ENCODE data around the gene PLXNC1.

Gene PLXNC1

DNA sequence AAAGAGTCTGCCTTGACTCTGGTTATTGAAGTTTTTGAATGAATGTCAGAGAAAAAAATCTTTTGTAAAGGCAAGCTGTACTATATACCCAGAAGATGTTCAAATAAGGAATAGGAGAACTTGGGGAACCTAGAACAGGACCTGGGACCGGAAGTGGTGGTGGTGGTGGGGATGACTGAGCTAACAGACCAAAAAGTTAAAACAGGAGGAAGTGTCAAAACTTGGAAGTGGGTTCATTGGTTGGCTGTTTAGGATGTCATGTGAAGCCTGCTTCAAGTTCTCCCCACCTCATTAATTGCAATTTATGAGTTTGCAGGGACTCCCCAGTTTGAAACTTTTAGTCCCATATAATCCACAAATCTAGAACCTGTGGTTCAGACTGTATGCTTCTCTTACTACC is 26.2 kb downstream of the PLXNC1 start:
- Histone ChIP-seq H3K27ac (ENCODE audit: low read depth, low read length) (no peak overlapping the region), H3K4me3 (ENCODE audit: low read depth in 1 of 2, low read length in 2 of 2) (no peak overlapping the region), H3K27me3 (ENCODE audit: control insufficient read depth in 1 of 2, insufficient read depth in 2 of 2, low read length in 2 of 2) (no peaks in the 10 kb centered on the region), H3K36me3 (ENCODE audit: insufficient read depth, low read length) (no peaks in the 10 kb centered on the region), H3K4me1 (ENCODE audit: insufficient read depth, low read length) (no peaks in the 10 kb centered on the region), H3K9me3 (ENCODE audit: low read length) (no peaks in the 10 kb centered on the region), H3K9ac (ENCODE audit: low read length) (no peak overlapping the region)

DNA sequence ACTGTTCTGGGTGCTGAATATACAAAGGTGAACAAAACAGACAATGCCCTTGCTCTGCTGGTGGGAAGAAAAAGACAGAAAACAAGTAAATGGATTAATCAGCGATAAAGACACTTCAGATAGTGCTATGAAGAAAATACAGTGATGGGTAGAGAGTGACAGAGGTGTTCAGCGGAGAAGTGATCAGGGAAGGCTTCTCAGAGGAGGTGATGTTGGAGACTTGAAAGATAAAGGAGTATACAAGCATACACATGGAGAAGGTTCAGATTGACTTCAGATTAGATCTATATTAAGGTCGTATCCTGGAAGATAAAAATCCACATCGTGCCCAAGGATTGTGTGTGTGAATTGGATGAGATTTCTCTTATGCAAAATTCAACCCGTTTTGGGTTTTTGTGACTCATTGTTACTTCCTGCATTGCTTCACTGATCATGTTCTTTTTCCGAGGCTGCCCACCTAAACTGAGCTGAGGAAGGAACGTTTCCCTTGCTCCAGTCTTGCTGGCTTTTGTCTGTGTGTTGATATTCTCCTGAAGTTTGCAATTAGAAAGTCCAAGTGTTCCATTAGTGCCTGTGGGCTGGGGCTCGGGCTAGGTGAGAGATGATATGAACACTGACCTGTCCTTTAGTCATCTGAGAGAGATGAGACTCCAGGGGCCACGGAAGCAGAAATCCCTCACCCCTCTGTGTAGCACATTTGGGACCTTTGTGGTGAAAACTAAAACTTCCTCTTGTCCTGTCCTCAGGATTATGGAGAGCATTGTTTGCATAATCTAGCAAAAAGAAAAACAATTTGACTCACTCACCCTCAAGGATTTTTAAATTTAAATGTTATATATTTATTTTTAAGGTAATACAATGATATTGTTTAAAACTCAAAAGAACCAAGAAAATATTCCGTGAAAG is 27.6 kb downstream of the PLXNC1 start:
- no peak overlapping the region for H3K9ac ChIP-seq (ENCODE audit: low read length)
- no peaks in the 10 kb centered on the region for H3K36me3 ChIP-seq (ENCODE audit: insufficient read depth, low read length)
- no peak overlapping the region for H3K4me3 ChIP-seq (ENCODE audit: low read depth in 1 of 2, low read length in 2 of 2)

DNA sequence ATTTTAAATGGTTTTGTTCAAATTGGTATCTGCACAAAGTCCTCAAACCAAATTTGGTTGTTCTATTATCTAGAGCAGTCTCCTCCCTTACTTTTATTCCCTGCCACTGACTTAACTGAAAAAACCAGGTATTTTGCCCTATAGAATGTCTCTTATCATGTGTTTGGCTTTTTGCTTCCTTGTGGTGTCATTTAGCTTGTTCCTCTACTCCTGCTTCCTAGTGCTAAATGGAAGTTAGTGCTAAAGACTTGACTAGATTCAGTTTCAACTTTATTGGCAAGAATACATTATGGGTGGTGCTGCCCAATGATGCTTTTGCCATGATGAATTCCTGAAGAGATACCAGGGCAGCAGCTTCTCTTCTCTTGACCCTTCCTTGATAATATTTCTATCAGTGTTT is 29.7 kb downstream of the PLXNC1 start:
- Histone ChIP-seq H3K36me3 (ENCODE audit: insufficient read depth, low read length) (no peaks in the 10 kb centered on the region), H3K27me3 (ENCODE audit: control insufficient read depth in 1 of 2, insufficient read depth in 2 of 2, low read length in 2 of 2) (no peaks in the 10 kb centered on the region), H3K4me3 (ENCODE audit: low read depth in 1 of 2, low read length in 2 of 2) (no peak overlapping the region), H3K27ac (ENCODE audit: low read depth, low read length) (no peak overlapping the region), H3K9ac (ENCODE audit: low read length) (no peak overlapping the region), H3K9me3 (ENCODE audit: low read length) (no peaks in the 10 kb centered on the region), H3K4me1 (ENCODE audit: insufficient read depth, low read length) (no peaks in the 10 kb centered on the region)

More for the DNA sequence above, 27.6 kb downstream of the PLXNC1 start:
- no peak overlapping the region for H3K27ac ChIP-seq (ENCODE audit: low read depth, low read length)
- no peaks in the 10 kb centered on the region for H3K4me1 ChIP-seq (ENCODE audit: insufficient read depth, low read length)
- no peaks in the 10 kb centered on the region for H3K9me3 ChIP-seq (ENCODE audit: low read length)
- no peaks in the 10 kb centered on the region for H3K27me3 ChIP-seq (ENCODE audit: control insufficient read depth in 1 of 2, insufficient read depth in 2 of 2, low read length in 2 of 2)

DNA sequence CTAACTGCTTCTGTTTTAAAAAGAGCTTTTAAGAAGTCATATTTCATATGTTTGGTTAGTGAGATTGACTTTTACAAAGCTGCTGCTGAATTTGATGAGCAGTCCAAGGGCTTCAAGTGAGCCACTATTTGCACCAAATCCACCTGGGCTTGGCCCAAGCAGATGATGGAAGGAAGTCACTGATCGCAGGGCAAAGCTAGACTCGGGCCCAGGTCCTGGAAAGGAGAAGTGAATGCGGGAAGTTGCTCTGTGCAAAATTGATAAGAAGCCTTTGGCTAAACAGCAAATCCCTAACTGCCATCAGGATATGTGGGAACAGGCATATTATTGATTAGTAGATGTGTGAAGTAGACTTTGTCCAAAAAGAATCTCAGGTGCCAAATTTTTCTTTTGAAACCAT is 30.5 kb downstream of the PLXNC1 start:
- no peak overlapping the region for H3K27ac ChIP-seq (ENCODE audit: low read depth, low read length)
- no peaks in the 10 kb centered on the region for H3K4me1 ChIP-seq (ENCODE audit: insufficient read depth, low read length)
- no peaks in the 10 kb centered on the region for H3K9me3 ChIP-seq (ENCODE audit: low read length)
- H3K36me3 ChIP-seq (ENCODE audit: insufficient read depth, low read length), result no peaks in the 10 kb centered on the region
- H3K4me3 ChIP-seq (ENCODE audit: low read depth in 1 of 2, low read length in 2 of 2), result no peak overlapping the region
- no peaks in the 10 kb centered on the region for H3K27me3 ChIP-seq (ENCODE audit: control insufficient read depth in 1 of 2, insufficient read depth in 2 of 2, low read length in 2 of 2)
- no peak overlapping the region for H3K9ac ChIP-seq (ENCODE audit: low read length)

DNA sequence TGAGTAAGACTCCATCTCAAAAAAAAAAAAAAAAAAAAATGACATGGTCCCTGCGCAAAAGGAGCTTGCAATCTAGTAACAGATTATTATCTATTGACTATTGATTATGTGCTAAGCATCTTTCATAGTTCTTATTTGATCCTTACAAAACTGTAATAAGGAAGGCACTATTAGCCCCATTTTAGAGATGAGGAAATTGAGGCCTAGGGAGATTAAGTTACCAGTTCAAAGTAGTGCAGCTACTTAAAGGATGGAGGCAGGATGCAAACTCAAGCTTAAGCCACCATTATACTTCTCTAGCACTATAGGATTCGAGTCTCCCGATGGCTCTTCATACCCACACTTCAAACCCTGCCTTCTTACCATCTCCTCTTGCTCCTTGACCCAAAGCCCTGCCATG is 31.3 kb downstream of the PLXNC1 start:
- Histone ChIP-seq H3K27ac (ENCODE audit: low read depth, low read length) (no peak overlapping the region), H3K27me3 (ENCODE audit: control insufficient read depth in 1 of 2, insufficient read depth in 2 of 2, low read length in 2 of 2) (no peaks in the 10 kb centered on the region), H3K4me3 (ENCODE audit: low read depth in 1 of 2, low read length in 2 of 2) (no peak overlapping the region), H3K9me3 (ENCODE audit: low read length) (no peaks in the 10 kb centered on the region), H3K9ac (ENCODE audit: low read length) (no peak overlapping the region), H3K36me3 (ENCODE audit: insufficient read depth, low read length) (no peaks in the 10 kb centered on the region), H3K4me1 (ENCODE audit: insufficient read depth, low read length) (no peaks in the 10 kb centered on the region)

DNA sequence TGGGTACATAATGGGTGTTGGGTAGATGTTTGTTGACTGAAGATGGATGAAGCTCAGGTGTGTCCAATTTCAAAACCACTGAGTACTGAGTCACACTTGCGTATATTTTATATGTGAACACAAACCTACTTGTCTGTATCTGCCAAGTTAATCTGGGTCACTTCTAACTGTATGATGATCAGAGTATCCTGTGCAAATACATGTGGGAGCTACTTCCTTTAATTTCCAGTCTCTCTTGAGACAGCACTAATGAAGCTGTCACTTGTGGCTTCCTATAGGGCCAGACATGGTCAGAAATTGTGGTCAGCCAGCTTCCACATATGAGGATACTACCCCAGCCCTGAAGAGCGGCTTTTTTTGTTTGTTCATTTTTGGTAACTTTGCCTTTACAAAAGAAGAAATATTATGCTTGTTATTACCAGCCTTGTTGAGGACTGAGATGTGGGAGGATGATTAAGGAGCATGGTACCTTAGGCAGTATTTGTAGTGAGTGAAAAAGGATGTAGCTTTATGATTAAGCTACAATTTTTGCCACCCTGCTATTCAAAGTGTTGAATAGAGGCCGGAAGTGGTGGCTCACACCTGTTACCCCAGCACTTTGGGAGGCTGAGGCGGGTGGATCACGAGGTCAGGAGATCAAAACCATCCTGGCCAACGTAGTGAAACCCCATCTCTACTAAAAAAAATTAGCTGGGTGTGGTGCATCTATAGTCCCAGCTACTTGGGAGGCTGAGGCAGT is 32.4 kb downstream of the PLXNC1 start:
- Histone ChIP-seq H3K27ac (ENCODE audit: low read depth, low read length) (no peak overlapping the region), H3K4me1 (ENCODE audit: insufficient read depth, low read length) (no peaks in the 10 kb centered on the region), H3K36me3 (ENCODE audit: insufficient read depth, low read length) (no peaks in the 10 kb centered on the region), H3K9ac (ENCODE audit: low read length) (no peak overlapping the region), H3K9me3 (ENCODE audit: low read length) (no peaks in the 10 kb centered on the region), H3K27me3 (ENCODE audit: control insufficient read depth in 1 of 2, insufficient read depth in 2 of 2, low read length in 2 of 2) (no peaks in the 10 kb centered on the region), H3K4me3 (ENCODE audit: low read depth in 1 of 2, low read length in 2 of 2) (no peak overlapping the region)

DNA sequence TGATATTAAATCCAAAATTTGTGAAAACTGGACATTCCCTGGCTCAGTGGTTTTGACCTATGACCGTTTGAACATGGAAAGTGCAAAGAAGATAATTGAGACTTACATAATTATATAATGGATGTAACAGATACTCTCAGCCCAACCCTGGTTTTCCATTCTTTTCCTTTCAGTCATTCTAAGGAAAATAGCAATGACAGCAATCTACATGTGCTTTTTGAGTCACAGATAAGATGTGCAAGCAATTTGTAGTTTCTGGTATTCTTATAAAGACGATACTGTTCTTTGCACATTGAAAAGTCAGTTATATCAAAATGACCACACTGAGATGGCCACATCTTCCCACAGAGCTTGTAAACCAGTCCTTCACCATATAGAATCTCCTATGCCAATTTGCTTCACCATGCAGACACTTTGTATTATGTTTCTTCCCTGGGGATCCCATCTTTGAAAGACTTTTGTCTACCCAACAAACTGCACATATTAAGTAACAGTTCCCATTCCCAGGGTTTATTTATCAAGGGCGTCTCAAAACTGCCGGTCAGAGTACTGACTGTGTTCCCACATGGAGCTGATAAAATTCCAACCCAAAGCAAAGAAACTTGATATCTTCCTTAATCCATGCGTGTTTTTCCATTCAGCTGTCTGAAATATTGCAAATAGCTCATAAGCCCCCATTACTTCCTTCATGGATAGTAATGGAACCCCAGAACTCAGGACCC is 34.8 kb downstream of the PLXNC1 start:
- no peaks in the 10 kb centered on the region for H3K4me1 ChIP-seq (ENCODE audit: insufficient read depth, low read length)
- no peak overlapping the region for H3K27ac ChIP-seq (ENCODE audit: low read depth, low read length)
- no peaks in the 10 kb centered on the region for H3K27me3 ChIP-seq (ENCODE audit: control insufficient read depth in 1 of 2, insufficient read depth in 2 of 2, low read length in 2 of 2)
- no peaks in the 10 kb centered on the region for H3K36me3 ChIP-seq (ENCODE audit: insufficient read depth, low read length)
- no peaks in the 10 kb centered on the region for H3K9me3 ChIP-seq (ENCODE audit: low read length)
- H3K4me3 ChIP-seq (ENCODE audit: low read depth in 1 of 2, low read length in 2 of 2), result no peak overlapping the region
- H3K9ac ChIP-seq (ENCODE audit: low read length), result no peak overlapping the region

DNA sequence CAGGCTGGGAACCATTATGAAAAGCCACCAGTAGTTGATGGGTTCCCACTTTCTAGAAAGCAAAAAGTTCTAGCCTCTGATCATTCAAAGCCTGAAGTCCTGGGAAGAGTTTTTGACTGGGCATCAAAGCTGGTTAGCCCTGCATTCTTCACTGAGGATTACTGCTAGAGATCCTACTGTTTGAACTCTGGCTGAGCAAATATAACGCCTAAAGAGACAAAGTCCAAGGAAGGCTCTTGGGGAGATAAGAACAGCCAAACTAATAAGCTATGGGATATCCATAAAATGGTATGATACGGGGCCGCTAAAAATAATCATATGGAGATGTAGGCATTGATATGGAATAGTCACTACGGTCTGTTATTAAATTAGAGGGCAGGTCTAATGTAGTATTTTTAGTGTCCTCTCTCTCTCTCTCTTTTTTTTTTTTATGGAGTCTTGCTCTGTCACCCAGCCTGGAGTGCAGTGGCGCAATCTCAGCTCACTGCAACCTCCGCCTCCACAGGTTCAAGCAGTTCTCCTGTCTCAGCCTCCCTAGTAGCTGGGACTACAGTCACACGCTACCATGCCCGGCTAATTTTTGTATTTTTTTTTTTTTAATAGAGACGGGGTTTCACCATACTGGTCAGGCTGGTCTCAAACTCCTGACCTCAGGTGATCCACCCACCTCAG is 35.5 kb downstream of the PLXNC1 start:
- Histone ChIP-seq H3K9ac (ENCODE audit: low read length) (no peak overlapping the region), H3K9me3 (ENCODE audit: low read length) (no peaks in the 10 kb centered on the region), H3K36me3 (ENCODE audit: insufficient read depth, low read length) (no peaks in the 10 kb centered on the region), H3K4me1 (ENCODE audit: insufficient read depth, low read length) (no peaks in the 10 kb centered on the region), H3K27me3 (ENCODE audit: control insufficient read depth in 1 of 2, insufficient read depth in 2 of 2, low read length in 2 of 2) (no peaks in the 10 kb centered on the region), H3K27ac (ENCODE audit: low read depth, low read length) (no peak overlapping the region), H3K4me3 (ENCODE audit: low read depth in 1 of 2, low read length in 2 of 2) (no peak overlapping the region)

DNA sequence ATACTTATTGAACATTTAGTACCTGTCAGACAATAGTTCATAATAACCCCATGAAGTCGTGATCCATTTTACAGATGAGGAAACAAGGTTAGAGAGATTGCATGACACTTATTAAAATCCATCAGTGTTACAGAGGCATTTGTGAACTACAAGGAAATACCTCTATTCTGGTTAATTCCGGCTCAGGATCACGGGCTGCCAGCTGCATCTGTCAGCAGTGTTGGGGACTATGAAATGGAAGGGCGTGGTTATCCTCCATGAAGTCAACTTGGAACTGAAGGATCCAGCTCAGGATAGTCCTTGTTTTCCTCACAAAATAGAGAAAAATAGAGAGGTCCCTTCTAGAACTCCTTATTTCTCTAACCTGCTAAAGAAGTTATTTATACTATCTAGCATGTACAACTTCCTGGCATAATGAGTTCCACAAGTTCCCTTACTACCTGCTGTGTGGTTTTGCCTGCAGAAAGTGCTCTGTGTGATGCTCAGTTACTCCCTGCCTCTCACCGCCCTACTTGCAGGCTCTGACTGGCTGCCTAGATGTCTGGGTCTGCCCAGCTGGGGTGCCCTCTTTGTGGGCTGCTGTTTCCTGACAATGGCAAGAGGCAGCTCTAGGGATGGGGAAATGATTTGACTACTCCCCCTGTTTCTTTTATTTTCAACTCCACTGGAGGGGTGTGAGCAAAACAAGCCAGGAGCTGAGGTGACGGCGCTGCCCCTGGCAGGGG is 36.8 kb downstream of the PLXNC1 start:
- H3K9me3 ChIP-seq (ENCODE audit: low read length), result no peaks in the 10 kb centered on the region
- H3K4me1 ChIP-seq (ENCODE audit: insufficient read depth, low read length), result no peaks in the 10 kb centered on the region
- H3K9ac ChIP-seq (ENCODE audit: low read length), result no peak overlapping the region
- no peaks in the 10 kb centered on the region for H3K27me3 ChIP-seq (ENCODE audit: control insufficient read depth in 1 of 2, insufficient read depth in 2 of 2, low read length in 2 of 2)
- no peaks in the 10 kb centered on the region for H3K36me3 ChIP-seq (ENCODE audit: insufficient read depth, low read length)
- no peak overlapping the region for H3K27ac ChIP-seq (ENCODE audit: low read depth, low read length)
- no peak overlapping the region for H3K4me3 ChIP-seq (ENCODE audit: low read depth in 1 of 2, low read length in 2 of 2)

DNA sequence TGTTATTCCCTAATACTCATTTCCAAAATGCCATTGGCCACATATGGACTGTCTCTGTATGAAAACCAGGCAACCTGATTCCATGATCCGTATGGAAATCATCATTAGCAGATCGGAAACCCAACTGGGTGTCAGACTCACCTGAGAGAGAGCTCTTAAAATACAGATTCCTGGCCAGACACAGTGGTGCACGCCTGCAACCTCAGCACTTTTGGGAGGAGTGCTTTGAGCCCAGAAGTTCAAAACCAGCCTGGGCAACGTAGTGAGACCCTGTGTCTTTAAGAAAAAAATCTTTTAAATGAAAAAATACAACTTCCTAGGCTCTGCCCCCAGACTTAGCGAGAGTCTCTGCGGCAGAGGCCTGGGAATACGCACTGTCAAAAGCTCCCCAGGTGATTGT is 37.4 kb downstream of the PLXNC1 start:
- Histone ChIP-seq H3K9ac (ENCODE audit: low read length) (no peak overlapping the region), H3K4me1 (ENCODE audit: insufficient read depth, low read length) (no peaks in the 10 kb centered on the region)

More for the DNA sequence above, 37.4 kb downstream of the PLXNC1 start:
- H3K9me3 ChIP-seq (ENCODE audit: low read length), result no peaks in the 10 kb centered on the region
- H3K27ac ChIP-seq (ENCODE audit: low read depth, low read length), result no peak overlapping the region
- H3K36me3 ChIP-seq (ENCODE audit: insufficient read depth, low read length), result no peaks in the 10 kb centered on the region
- no peaks in the 10 kb centered on the region for H3K27me3 ChIP-seq (ENCODE audit: control insufficient read depth in 1 of 2, insufficient read depth in 2 of 2, low read length in 2 of 2)
- H3K4me3 ChIP-seq (ENCODE audit: low read depth in 1 of 2, low read length in 2 of 2), result no peak overlapping the region

Measured in muscle layer of colon (tissue), 2 donors.